Measurements from ENCODE around the gene CFAP74.

The CFAP74 gene

DNA sequence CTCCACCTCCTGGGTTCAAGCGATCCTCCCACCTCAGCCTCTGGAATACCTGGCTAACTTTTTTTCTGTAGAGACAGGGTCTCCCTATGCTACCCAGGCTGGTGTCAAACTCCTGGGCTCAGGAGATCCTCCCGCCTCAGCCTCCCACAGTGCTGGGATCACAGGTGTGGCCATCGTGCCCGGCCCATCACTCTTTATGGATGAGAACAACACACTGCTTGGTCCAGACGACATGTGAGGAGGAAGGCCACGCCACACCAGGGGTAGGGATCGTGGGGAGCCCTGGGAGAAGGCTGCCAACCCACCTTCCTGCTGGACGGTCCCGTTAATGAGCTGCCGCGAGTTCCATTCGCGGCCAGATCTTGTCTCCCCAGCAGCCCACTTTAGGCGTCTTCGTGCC, 10.6 kb upstream of the CFAP74 start:
- Mint-ChIP-seq H3K4me3 (no peak overlapping the region), H3K27ac (no peak overlapping the region), H3K36me3 (no peaks in the 10 kb centered on the region), H3K9me3 (no peaks in the 10 kb centered on the region), H3K4me1 (peaks cover 6% of the 10 kb centered on the region)
- ATAC-seq: no peak
- no peak for DNase-seq (ENCODE audit: low spot score in 2 of 2)

GRCh38 chr1:2009101-2010053, 5.8 kb upstream of the CFAP74 start:
- DNase-seq (ENCODE audit: low spot score in 2 of 2) (no peak), ATAC-seq (no peak)
- no peak overlapping the region for H3K27ac Mint-ChIP-seq
- no peaks in the 10 kb centered on the region for H3K36me3 Mint-ChIP-seq
- H3K4me3 Mint-ChIP-seq: no peak overlapping the region
- no peaks in the 10 kb centered on the region for H3K9me3 Mint-ChIP-seq
- H3K4me1 Mint-ChIP-seq: no peaks in the 10 kb centered on the region

DNA sequence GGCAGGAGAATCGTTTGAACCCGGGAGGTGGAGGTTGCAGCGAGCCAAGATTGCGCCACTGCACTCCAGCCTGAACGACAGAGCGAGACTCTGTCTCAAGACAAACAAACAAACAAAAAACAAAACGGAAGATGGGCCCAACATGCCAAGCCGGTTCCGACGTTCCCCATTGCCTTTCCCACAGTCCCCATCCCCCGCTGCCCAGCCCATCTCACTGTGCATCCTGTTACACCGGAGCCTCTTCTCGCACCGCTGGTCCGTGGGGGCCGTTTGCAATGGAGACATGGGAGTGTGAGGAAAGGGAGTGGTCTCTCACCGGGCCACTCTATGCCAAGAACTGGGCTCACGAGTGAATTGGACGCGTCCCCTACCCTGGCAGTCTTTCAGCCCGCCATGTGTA, 1.3 kb upstream of the CFAP74 start:
- H3K4me3 Mint-ChIP-seq: no peak overlapping the region
- H3K4me1 Mint-ChIP-seq: no peaks in the 10 kb centered on the region
- ATAC-seq: no peak
- no peaks in the 10 kb centered on the region for H3K36me3 Mint-ChIP-seq
- H3K9me3 Mint-ChIP-seq: no peaks in the 10 kb centered on the region
- no peak for DNase-seq (ENCODE audit: low spot score in 2 of 2)
- no peak overlapping the region for H3K27ac Mint-ChIP-seq

DNA sequence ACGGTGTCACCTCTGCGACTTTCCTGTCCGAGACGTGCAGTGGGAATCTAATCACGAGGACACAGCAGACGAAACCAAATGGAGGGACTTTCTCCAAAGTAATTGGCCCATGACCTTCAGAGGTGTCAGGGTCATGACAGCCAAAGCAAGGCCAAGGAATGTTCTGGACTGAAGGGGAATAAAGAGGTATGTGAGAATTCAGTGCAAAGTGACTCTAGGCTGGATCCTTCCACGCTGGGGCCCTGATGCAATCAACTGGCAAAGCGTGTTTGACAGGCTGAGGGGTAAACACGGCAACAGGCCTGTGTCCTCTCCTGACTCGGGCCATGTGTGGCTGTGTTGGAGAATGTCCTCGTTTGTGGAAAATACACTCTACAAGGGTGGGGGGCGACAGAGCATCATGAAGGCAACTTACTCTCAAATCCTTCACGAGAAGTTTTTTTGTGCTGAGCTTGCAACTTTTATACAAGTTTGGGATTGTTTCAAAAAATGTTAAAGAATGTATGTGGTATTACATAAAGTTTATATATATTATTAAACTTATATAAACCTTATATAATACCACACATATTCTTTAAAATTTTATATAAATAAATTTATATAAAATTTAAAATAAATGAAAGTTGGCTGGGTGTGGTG, 1.7 kb downstream of the CFAP74 start:
- no peak overlapping the region for H3K4me3 Mint-ChIP-seq
- no peaks in the 10 kb centered on the region for H3K4me1 Mint-ChIP-seq
- ATAC-seq (no peak), DNase-seq (ENCODE audit: low spot score in 2 of 2) (no peak)
- H3K27ac Mint-ChIP-seq: no peak overlapping the region
- H3K9me3 Mint-ChIP-seq: no peaks in the 10 kb centered on the region
- no peaks in the 10 kb centered on the region for H3K36me3 Mint-ChIP-seq

DNA sequence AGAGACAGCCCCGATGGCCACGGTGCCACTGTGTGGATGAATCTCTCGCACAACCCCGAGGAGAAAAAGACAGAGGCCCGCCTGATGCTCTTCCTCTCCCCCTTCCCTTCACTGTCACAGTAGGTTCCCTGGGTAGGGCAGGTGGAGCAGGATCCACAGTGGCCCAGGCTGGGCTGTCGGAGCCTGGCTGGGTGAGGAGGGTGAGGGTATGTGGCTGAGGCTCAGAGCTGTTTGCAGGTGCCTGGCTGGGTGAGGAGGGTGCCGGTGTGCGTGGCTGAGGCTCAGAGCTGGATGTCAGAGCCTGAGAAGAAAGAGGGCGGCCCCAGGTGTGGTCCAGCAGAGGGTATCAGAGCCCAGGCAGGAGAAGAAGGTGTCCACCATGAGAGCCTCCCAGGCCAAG, 2.7 kb downstream of the CFAP74 start:
- DNase-seq (ENCODE audit: low spot score in 2 of 2): no peak
- ATAC-seq: no peak
- Mint-ChIP-seq H3K4me3 (no peak overlapping the region), H3K36me3 (no peaks in the 10 kb centered on the region), H3K4me1 (peaks cover 6% of the 10 kb centered on the region), H3K27ac (no peak overlapping the region), H3K9me3 (no peaks in the 10 kb centered on the region)

- H3K4me3 Mint-ChIP-seq: no peak overlapping the region
- H3K9me3 Mint-ChIP-seq: no peaks in the 10 kb centered on the region
- ATAC-seq (no peak), DNase-seq (ENCODE audit: low spot score in 2 of 2) (no peak)
- H3K36me3 Mint-ChIP-seq: no peaks in the 10 kb centered on the region
- no peak overlapping the region for H3K27ac Mint-ChIP-seq
- H3K4me1 Mint-ChIP-seq: peaks cover 6% of the 10 kb centered on the region
These were observed 3.2 kb downstream of the CFAP74 start for GRCh38 chr1:2000432-2000831.

- Mint-ChIP-seq H3K4me3 (no peak overlapping the region), H3K36me3 (no peaks in the 10 kb centered on the region), H3K9me3 (no peaks in the 10 kb centered on the region), H3K27ac (no peak overlapping the region), H3K4me1 (peaks cover 6% of the 10 kb centered on the region)
- no peak for ATAC-seq
- no peak for DNase-seq (ENCODE audit: low spot score in 2 of 2)
These were observed 6.0 kb downstream of the CFAP74 start for GRCh38 chr1:1997576-1997975.

DNA sequence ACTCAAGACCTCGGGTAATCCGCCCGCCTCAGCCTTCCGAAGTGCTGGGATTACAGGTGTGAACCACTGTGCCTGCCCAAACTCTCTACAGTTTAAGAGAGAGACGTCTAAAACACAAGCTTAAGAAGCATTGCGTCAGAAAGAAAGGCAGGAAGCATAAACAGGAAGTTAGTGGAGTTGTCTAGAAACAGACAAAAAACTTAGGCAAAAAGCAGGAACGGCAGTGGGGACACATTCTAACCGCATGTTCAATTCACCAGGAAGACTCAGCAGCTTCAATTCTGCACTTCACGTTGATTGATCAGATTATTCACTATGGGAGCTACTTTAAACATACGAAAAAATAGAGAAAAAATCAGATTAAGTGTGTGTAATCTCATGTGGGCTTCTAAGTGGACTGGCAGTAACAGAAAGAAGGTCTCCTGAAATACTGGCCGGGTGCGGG, 7.4 kb downstream of the CFAP74 start:
- no peak overlapping the region for H3K4me3 Mint-ChIP-seq
- peak overlapping the region; percentile 18 for H3K27ac Mint-ChIP-seq
- no peak for DNase-seq (ENCODE audit: low spot score in 2 of 2)
- no peaks in the 10 kb centered on the region for H3K36me3 Mint-ChIP-seq
- no peaks in the 10 kb centered on the region for H3K9me3 Mint-ChIP-seq
- no peak for ATAC-seq
- peaks cover 6% of the 10 kb centered on the region for H3K4me1 Mint-ChIP-seq

GRCh38 chr1:1994536-1994935, 9.1 kb downstream of the CFAP74 start:
- no peak for DNase-seq (ENCODE audit: low spot score in 2 of 2)
- no peaks in the 10 kb centered on the region for H3K9me3 Mint-ChIP-seq
- ATAC-seq: no peak
- H3K4me3 Mint-ChIP-seq: no peak overlapping the region
- H3K27ac Mint-ChIP-seq: no peak overlapping the region
- H3K36me3 Mint-ChIP-seq: no peaks in the 10 kb centered on the region
- H3K4me1 Mint-ChIP-seq: peaks cover 6% of the 10 kb centered on the region

DNA sequence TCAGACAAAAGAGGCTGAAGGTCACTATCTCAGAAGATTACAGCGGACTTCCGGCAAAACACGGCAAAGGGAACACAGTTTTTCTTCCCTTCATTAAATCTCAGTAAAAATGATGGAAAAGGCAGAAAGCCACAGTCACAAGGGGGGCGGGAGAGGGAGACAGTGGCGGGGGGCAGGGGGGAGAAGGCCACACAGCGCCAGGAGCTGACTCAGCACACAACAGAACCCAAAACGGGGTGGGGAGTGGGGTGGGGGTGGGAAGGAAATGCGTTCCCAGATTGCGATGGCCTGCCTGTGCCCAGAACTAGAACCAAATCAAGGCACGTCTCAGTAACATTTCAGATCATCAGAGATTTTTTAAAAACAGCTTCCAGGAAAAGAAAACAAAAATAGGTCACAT, 13.4 kb downstream of the CFAP74 start:
- Mint-ChIP-seq H3K36me3 (no peaks in the 10 kb centered on the region), H3K4me3 (no peak overlapping the region), H3K9me3 (no peaks in the 10 kb centered on the region), H3K27ac (no peak overlapping the region), H3K4me1 (no peaks in the 10 kb centered on the region)
- DNase-seq (ENCODE audit: low spot score in 2 of 2) (no peak), ATAC-seq (no peak)

- no peak for DNase-seq (ENCODE audit: low spot score in 2 of 2)
- H3K4me3 Mint-ChIP-seq: no peak overlapping the region
- no peak for ATAC-seq
- no peaks in the 10 kb centered on the region for H3K36me3 Mint-ChIP-seq
- H3K4me1 Mint-ChIP-seq: no peaks in the 10 kb centered on the region
- H3K27ac Mint-ChIP-seq: no peak overlapping the region
- no peaks in the 10 kb centered on the region for H3K9me3 Mint-ChIP-seq
These were observed 13.8 kb downstream of the CFAP74 start for GRCh38 chr1:1989789-1990188.

- Mint-ChIP-seq H3K4me3 (no peak overlapping the region), H3K27ac (no peak overlapping the region), H3K4me1 (no peaks in the 10 kb centered on the region), H3K9me3 (no peaks in the 10 kb centered on the region), H3K36me3 (no peaks in the 10 kb centered on the region)
- ATAC-seq (no peak), DNase-seq (ENCODE audit: low spot score in 2 of 2) (no peak)
These were observed 14.5 kb downstream of the CFAP74 start for GRCh38 chr1:1989102-1989542.

- no peak for ATAC-seq
- H3K36me3 Mint-ChIP-seq: no peaks in the 10 kb centered on the region
- H3K27ac Mint-ChIP-seq: no peak overlapping the region
- no peaks in the 10 kb centered on the region for H3K4me1 Mint-ChIP-seq
- H3K4me3 Mint-ChIP-seq: no peak overlapping the region
- no peaks in the 10 kb centered on the region for H3K9me3 Mint-ChIP-seq
- DNase-seq (ENCODE audit: low spot score in 2 of 2): no peak
These were observed 15.3 kb downstream of the CFAP74 start for GRCh38 chr1:1988061-1988945.

- ATAC-seq: no peak
- H3K4me1 Mint-ChIP-seq: no peaks in the 10 kb centered on the region
- no peak overlapping the region for H3K4me3 Mint-ChIP-seq
These were observed 16.5 kb downstream of the CFAP74 start for GRCh38 chr1:1987142-1987510.

GRCh38 chr1:1986451-1987141, 17.0 kb downstream of the CFAP74 start:
- no peak for DNase-seq (ENCODE audit: low spot score in 2 of 2)
- no peak overlapping the region for H3K27ac Mint-ChIP-seq
- no peaks in the 10 kb centered on the region for H3K9me3 Mint-ChIP-seq
- no peaks in the 10 kb centered on the region for H3K36me3 Mint-ChIP-seq
- ATAC-seq: no peak
- H3K4me3 Mint-ChIP-seq: no peak overlapping the region
- no peaks in the 10 kb centered on the region for H3K4me1 Mint-ChIP-seq

More at GRCh38 chr1:1987142-1987510, 16.5 kb downstream of the CFAP74 start:
- DNase-seq (ENCODE audit: low spot score in 2 of 2): no peak
- Mint-ChIP-seq H3K9me3 (no peaks in the 10 kb centered on the region), H3K36me3 (no peaks in the 10 kb centered on the region), H3K27ac (no peak overlapping the region)

Measured in stimulated activated effector memory CD8-positive, alpha-beta T cell treated with anti-CD3 and anti-CD28 coated beads, Interleukin-12 subunit alpha, Interleukin-12 subunit beta, amount 100 ng/mL, for 72 hours (primary cell).